Lung (tissue), 12 donors: ENCODE results near the gene CPT1C. TPM values are rescaled to one million over a fixed set of nuclear protein-coding genes. Genes with fewer than 3 reads are reported as not detected.

Source experiments
- ATAC-seq: fragments of 200-7000 bp; cut with Tn5 transposase; one replicate; pipeline ENCODE4 v1.9.1; 2020; ENCODE audit warnings: moderate number of reproducible peaks; ENCODE audit not compliant: insufficient read depth, low FRiP score
- DNase-seq, 3 donors: peaks; one replicate each; pipeline ENCODE4 v3.0.0-alpha.2; 2013 to 2017
- H3K27ac ChIP-seq, 2 donors: one replicate each; pipeline ENCODE4 v1.5.1; 2013; ENCODE audit warnings: mild to moderate bottlenecking in 2 of 2, moderate library complexity in 2 of 2, control low read depth in 1 of 2, inconsistent platforms in 1 of 2, low read depth in 1 of 2, low read length in 1 of 2
- H3K27me3 ChIP-seq, 3 donors: one replicate each; pipeline ENCODE4 v1.5.1; 2013; ENCODE audit warnings: low read length in 2 of 3; ENCODE audit not compliant: control insufficient read depth in 3 of 3, insufficient read depth in 3 of 3
- H3K36me3 ChIP-seq, 4 donors: one replicate each; pipeline ENCODE4 v1.5.1; 2013; ENCODE audit warnings: low read length in 4 of 4, mild to moderate bottlenecking in 1 of 4, moderate library complexity in 1 of 4; ENCODE audit not compliant: control insufficient read depth in 4 of 4, insufficient read depth in 4 of 4
- H3K4me1 ChIP-seq, 5 donors: one replicate each; pipeline ENCODE4 v1.5.1; 2013; ENCODE audit warnings: low read length in 5 of 5, mild to moderate bottlenecking in 2 of 5, moderate library complexity in 1 of 5; ENCODE audit not compliant: control insufficient read depth in 5 of 5, insufficient read depth in 5 of 5
- H3K4me3 ChIP-seq: one replicate; pipeline ENCODE4 v1.5.1; 2013; ENCODE audit warnings: mild to moderate bottlenecking, control low read depth, moderate library complexity
- H3K9ac ChIP-seq, 2 donors: one replicate each; pipeline ENCODE4 v1.5.1; 2013; ENCODE audit warnings: low read length in 2 of 2, control low read depth in 1 of 2; ENCODE audit not compliant: insufficient read depth in 1 of 2
- H3K9me3 ChIP-seq, 4 donors: one replicate each; pipeline ENCODE4 v1.5.1; 2013; ENCODE audit warnings: low read length in 3 of 4, mild to moderate bottlenecking in 1 of 4, moderate library complexity in 1 of 4; ENCODE audit not compliant: control insufficient read depth in 4 of 4, insufficient read depth in 3 of 4
- CTCF ChIP-seq: IDR thresholded peaks from 2 replicates; pipeline ENCODE4 v1.5.1; 2012; ENCODE audit warnings: mild to moderate bottlenecking; ENCODE audit errors: control extremely low read depth, extremely low read depth
- WGBS, 2 donors: extraction: QIAGEN DNeasy Blood & Tissue Kit; methylation state at CpG; one replicate each; pipeline ENCODE4 v1.1.7; 2013; 5-methylcytosine and 5-hydroxymethylcytosine counted together
- polyA plus RNA-seq, 2 donors: library from polyadenylated mRNA; stranded (reverse); fragments of 200-250 nt; gene quantifications; one replicate each; pipeline ENCODE4 v1.2.1, GENCODE V29; 2013
- total RNA-seq, 2 donors: library from RNA; depleted of rRNA in 1 of 2; stranded (reverse); fragments of >200 nt in 1 of 2; gene quantifications; one replicate each; pipeline ENCODE4 v1.2.1, GENCODE V29; 2014 to 2021
- donor health status: control.
- donor health status: control.
- donor health status: Bipolar disorder and iron deficiency.
- donor health status: healthy.
- donor health status: DM: yes; HTN: yes; CAD: no.

The CPT1C gene
- total and polyA plus RNA-seq, 4 donors = 2.7 to 5.9 (median 3.5) TPM

GRCh38 chr19:49691243-49692146 lies 579 bp downstream of the CPT1C start:
- 14% methylated on average over 38 to 39 of the region's 39 CpGs for WGBS, 2 donors
- Histone ChIP-seq H3K4me3 (no peak overlapping the region), H3K9me3 (no peaks in the 10 kb centered on the region), H3K9ac (peak overlapping the region in 1 of 2 donors; percentile 32), H3K36me3 (peaks cover 0 to 6% (median 5%) of the 10 kb centered on the region in 4 donors), H3K27me3 (peaks cover 0 to 5% (median 0%) of the 10 kb centered on the region in 3 donors), H3K27ac (no peak overlapping the region), H3K4me1 (peaks cover 0 to 32% (median 10%) of the 10 kb centered on the region in 5 donors)
- DNase-seq (peak; percentile 83 to 89 (median 84)), ATAC-seq (no peak)
- TF ChIP-seq CTCF = no peak

DNA sequence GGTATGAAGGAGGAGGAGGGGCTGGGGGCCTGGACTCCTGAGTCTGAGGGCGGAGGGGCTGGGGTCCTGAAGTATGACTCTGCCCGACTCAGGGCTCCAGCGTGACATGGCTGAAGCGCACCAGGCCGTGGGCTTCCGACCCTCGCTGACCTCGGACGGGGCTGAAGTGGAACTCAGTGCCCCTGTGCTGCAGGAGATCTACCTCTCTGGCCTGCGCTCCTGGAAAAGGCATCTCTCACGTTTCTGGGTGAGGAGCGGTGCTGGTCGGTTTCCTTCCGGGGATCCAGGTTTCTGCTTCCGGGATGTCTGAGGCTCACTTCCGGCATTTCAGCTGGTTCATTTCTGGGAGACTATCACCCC lies 1.2 kb downstream of the CPT1C start:
- Histone ChIP-seq H3K4me3 (no peak overlapping the region), H3K36me3 (peaks cover 0 to 4% (median 3%) of the 10 kb centered on the region in 4 donors), H3K9ac (no peak overlapping the region), H3K27ac (no peak overlapping the region), H3K27me3 (peaks cover 0 to 5% (median 0%) of the 10 kb centered on the region in 3 donors), H3K9me3 (no peaks in the 10 kb centered on the region), H3K4me1 (peaks cover 0 to 32% (median 10%) of the 10 kb centered on the region in 5 donors)
- 71 to 78% methylated on average over 16 of the region's 16 CpGs for WGBS, 2 donors
- no peak for DNase-seq
- ATAC-seq = no peak
- TF ChIP-seq CTCF = no peak

- no peak overlapping the region for H3K4me3 ChIP-seq
- no peaks in the 10 kb centered on the region for H3K9me3 ChIP-seq
- H3K4me1 ChIP-seq = peaks cover 0 to 6% (median 3%) of the 10 kb centered on the region in 5 donors
- peaks cover 0 to 3% (median 0%) of the 10 kb centered on the region in 4 donors for H3K36me3 ChIP-seq
- DNase-seq (no peak), ATAC-seq (no peak)
- WGBS, 2 donors = 82 to 92% methylated on average over 6 of the region's 6 CpGs
- no peak for TF ChIP-seq CTCF
- H3K27me3 ChIP-seq = peaks cover 0 to 5% (median 0%) of the 10 kb centered on the region in 3 donors
- H3K9ac ChIP-seq = no peak overlapping the region
- H3K27ac ChIP-seq = no peak overlapping the region
Measured at GRCh38 chr19:49696115-49696514, 5.2 kb downstream of the CPT1C start.
